C4-2B (cell line): ENCODE data around the gene SLC22A12.
"Not testable (repeated sequence)": the region's sequence is repeated elsewhere in the genome, so short reads cannot be mapped to it uniquely, and the experiment has no call there.

Experiments used
- H3K27ac ChIP-seq: fragments of 450-650 bp; 2 replicates; pipeline ENCODE4 v1.5.1; 2017
- CTCF ChIP-seq: fragments of 450-650 bp; conservative IDR thresholded peaks from 2 replicates; pipeline ENCODE4 v1.5.1; 2017; ENCODE audit warnings: mild to moderate bottlenecking
- ZFX ChIP-seq: fragments of 450-650 bp; IDR thresholded peaks from 2 replicates; pipeline ENCODE4 v1.6.1; 2017

The SLC22A12 gene

GRCh38 chr11:64559351-64560138 lies 31.5 kb upstream of the SLC22A12 start:
- no peak overlapping the region for H3K27ac ChIP-seq
- TF ChIP-seq ZFX (no peak), CTCF (no peak)

- H3K27ac ChIP-seq = no peak overlapping the region
- TF ChIP-seq ZFX = no peak
- no peak for TF ChIP-seq CTCF
Measured at GRCh38 chr11:64560139-64560771, 30.8 kb upstream of the SLC22A12 start.

- no peak overlapping the region for H3K27ac ChIP-seq
- TF ChIP-seq ZFX = no peak
- no peak for TF ChIP-seq CTCF
Measured at GRCh38 chr11:64560941-64561340, 30.1 kb upstream of the SLC22A12 start.

- H3K27ac ChIP-seq = not testable (repeated sequence)
Measured at GRCh38 chr11:64561429-64561828, 29.6 kb upstream of the SLC22A12 start.

GRCh38 chr11:64561984-64562722 lies 28.9 kb upstream of the SLC22A12 start:
- no peak overlapping the region for H3K27ac ChIP-seq
- TF ChIP-seq ZFX (no peak), CTCF (no peak)

GRCh38 chr11:64562723-64563351 lies 28.2 kb upstream of the SLC22A12 start:
- H3K27ac ChIP-seq = no peak overlapping the region
- TF ChIP-seq ZFX = no peak
- TF ChIP-seq CTCF = no peak

- H3K27ac ChIP-seq = no peak overlapping the region
- TF ChIP-seq CTCF (no peak), ZFX (no peak)
Measured at GRCh38 chr11:64563966-64564365, 27.1 kb upstream of the SLC22A12 start.
